H54 (cell line): Measurements from ENCODE around the gene SNX1.

Experiments
- DNase-seq: peaks from one replicate; pipeline ENCODE4 v3.0.0; 2011; ENCODE audit warnings: low spot score, mixed read lengths; ENCODE audit not compliant: insufficient read length
- FAIRE-seq: peaks from 3 replicates; lab custom pipeline; 2011; peaks lifted over from hg19 to GRCh38; lab: Jason Lieb, UNC
- POLR2A ChIP-seq: IDR thresholded peaks from 2 replicates; pipeline ENCODE4 v1.6.1; 2011; ENCODE audit warnings: low read depth, mild to moderate bottlenecking, low read length

Gene SNX1

GRCh38 chr15:64151727-64152506 lies 56.1 kb downstream of the SNX1 start, which contains the start of gene SNX22:
TSS of gene SNX22 (plus strand) at chr15:64151731. CDS start at chr15:64151776, 45 bp downstream.
- FAIRE-seq: no peak
- no peak for TF ChIP-seq POLR2A
- no peak for DNase-seq

GRCh38 chr15:64152507-64153387 lies 57.0 kb downstream of the SNX1 start:
- DNase-seq (no peak), FAIRE-seq (no peak)
- no peak for TF ChIP-seq POLR2A

GRCh38 chr15:64153480-64154367 lies 57.9 kb downstream of the SNX1 start:
- FAIRE-seq (no peak), DNase-seq (peak; percentile 95)

GRCh38 chr15:64155802-64156651 lies 60.2 kb downstream of the SNX1 start:
- no peak for DNase-seq
- no peak for TF ChIP-seq POLR2A
- FAIRE-seq: no peak

More at GRCh38 chr15:64153480-64154367, 57.9 kb downstream of the SNX1 start:
- peak; percentile 32 for TF ChIP-seq POLR2A

DNA sequence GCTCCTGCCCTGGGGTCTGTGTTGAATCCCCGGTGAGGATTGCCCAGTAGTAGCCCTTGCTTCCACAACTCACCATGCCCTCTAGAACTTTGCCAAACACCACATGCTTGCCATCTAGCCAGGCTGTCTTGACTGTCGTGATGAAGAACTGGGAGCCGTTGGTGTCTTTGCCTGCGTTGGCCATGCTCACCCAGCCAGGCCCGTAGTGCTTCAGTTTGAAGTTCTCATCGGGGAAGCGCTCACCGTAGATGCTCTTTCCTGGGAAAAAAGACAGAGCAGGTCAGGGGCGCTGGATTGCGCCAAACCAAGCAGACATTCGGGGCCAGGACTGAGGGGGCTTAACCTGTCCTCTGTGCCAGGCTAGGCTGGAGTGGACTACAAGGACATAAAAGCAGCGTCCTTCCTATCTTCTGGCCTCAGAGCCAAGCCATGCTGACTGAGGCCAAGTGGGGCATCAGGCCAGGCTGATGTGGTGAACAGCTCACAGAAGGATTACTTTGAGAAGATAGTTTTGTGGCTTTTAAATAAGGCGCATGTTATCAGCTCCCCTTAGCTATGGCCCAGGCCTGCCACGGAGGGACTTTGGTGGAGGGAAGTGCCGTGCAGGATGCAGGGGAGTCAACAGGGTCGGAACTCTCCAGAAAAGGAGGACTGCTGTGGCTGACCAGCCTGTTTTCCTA lies 61.0 kb downstream of the SNX1 start:
- TF ChIP-seq POLR2A: no peak
- DNase-seq: no peak
- no peak for FAIRE-seq

- FAIRE-seq (no peak), DNase-seq (no peak)
- no peak for TF ChIP-seq POLR2A
These were observed 61.9 kb downstream of the SNX1 start for GRCh38 chr15:64157599-64158125.

DNA sequence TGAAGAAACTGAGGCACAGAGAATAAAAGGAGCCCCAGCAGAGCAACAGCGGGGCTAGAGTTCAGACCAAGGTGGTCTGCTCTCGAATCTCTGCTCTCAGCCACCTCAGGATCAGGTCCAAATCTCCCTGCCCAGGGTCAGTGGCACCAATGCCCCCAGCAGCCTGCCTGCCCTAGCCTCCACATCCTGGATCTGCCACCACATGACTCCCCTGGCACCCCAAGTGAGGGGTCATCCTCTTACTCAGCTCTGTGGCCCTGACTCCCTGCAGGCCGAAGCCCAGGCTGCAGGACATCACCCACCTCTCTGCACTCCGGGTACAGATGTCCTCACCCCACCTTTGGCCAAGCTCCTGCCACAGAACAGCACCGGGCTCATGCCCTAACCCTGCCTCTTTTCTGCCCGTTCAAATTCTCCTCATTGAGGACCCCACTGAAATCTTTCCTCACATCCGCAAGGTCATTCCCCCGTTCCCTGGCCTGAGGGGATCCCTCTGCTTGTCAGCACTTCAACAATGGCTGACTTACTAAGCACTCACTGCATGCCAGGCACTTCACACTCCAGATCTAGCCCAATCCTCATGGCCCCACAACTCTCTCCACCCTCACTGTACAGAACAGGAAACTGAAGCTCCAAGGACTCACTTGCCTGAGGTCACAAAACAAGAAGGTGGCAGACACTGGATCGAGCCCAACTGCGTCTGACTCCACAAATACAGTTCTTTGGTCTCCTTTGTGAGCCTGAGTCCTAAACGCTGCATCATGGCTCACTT lies 62.8 kb downstream of the SNX1 start:
- DNase-seq (no peak), FAIRE-seq (no peak)
- no peak for TF ChIP-seq POLR2A

DNA sequence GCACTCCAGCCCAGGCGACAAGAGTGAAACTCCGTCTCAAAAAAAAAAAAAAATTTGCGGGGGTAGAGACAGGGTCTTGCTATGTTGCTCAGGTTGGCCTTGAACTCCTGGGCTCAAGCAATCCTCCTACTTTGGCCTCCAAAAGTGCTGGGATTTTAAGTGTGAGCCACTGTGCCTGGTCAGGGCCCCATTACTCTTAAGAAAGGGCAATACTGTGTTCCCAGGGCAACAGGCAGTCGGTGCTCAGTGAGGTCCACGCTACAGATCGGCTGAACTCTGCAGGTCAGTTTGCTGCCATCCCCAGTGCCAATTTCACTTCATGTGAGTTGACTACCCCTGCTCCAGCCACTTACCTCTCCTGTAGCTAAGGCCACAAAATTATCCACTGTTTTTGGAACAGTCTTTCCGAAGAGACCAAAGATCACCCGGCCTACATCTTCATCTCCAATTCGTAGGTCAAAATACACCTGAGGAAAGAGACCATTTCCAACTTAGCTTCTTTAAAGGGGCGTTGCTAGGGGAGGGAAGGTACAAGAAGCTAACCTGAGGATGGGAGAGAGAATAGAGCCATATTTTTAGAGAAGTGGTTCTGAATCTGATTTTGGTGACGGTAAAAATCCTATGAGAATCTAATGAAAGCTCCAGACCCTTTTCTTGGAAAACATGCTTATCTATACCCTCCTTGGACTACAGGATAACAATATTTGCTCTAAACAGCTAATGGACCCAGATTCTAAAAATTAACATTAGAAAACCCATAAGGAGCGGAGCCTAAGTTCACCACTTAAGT lies 66.1 kb downstream of the SNX1 start:
- no peak for DNase-seq
- no peak for TF ChIP-seq POLR2A
- no peak for FAIRE-seq

DNA sequence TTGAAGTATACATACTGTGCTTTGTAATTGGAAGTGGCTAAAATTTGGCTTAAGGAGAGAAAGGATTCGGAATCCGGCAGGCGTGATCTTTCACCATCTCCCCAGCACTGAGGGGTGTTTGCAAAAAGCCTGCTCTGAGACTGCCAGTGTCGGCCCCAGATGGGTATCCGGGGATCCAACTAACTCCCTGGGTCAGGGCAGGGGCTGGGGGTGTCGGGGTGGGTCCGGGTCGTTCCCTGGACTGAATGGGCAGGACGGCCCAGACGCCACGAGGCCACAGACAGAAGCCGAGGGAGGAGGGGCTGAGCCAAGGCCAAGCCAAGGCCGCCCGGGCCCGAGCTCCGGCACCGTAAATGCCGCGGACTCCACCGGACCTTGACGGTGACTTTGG lies 66.7 kb downstream of the SNX1 start:
- FAIRE-seq (no peak), DNase-seq (no peak)
- TF ChIP-seq POLR2A: no peak

GRCh38 chr15:64162869-64163658 lies 67.3 kb downstream of the SNX1 start, which contains the start of gene PPIB:
TSS of gene PPIB (minus strand) at chr15:64163022. CDS start at chr15:64162986, 36 bp downstream.
- DNase-seq: peak; percentile 89
- TF ChIP-seq POLR2A: peak; percentile 96
- no peak for FAIRE-seq
